Thyroid gland (tissue), 4 donors: ENCODE results near the gene KIDINS220. TPM values are rescaled to one million over a fixed set of nuclear protein-coding genes. Genes with fewer than 3 reads are reported as not detected.

Experiments used
- DNase-seq, 2 donors: peaks; one replicate each; pipeline ENCODE4 v3.0.0-alpha.2; 2019
- H3K27ac ChIP-seq, 3 donors: fragments of 200-600 bp; sonication (generic); 1 replicate in 2 of 3; 2 replicates in 1 of 3; pipeline ENCODE4 v1.5.1; 2016 to 2019; ENCODE audit warnings: mild to moderate bottlenecking in 1 of 3, moderate library complexity in 1 of 3
- H3K27me3 ChIP-seq: fragments of 200-600 bp; sonication (generic); one replicate; pipeline ENCODE4 v1.5.1; 2019
- H3K36me3 ChIP-seq, 2 donors: fragments of 200-600 bp; sonication (generic); one replicate each; pipeline ENCODE4 v1.5.1; 2016 to 2019
- H3K4me1 ChIP-seq, 2 donors: fragments of 200-600 bp; sonication (generic); one replicate each; pipeline ENCODE4 v1.5.1; 2017 to 2019
- H3K4me3 ChIP-seq, 3 donors: fragments of 200-600 bp; sonication (generic); replicated peaks in 1 of 3; 1 replicate in 2 of 3; 2 replicates in 1 of 3; pipeline ENCODE4 v1.5.1; 2016; ENCODE audit warnings: mild to moderate bottlenecking in 1 of 3
- H3K9me3 ChIP-seq: fragments of 200-600 bp; sonication (generic); one replicate; pipeline ENCODE4 v1.5.1; 2017
- POLR2A ChIP-seq, 2 donors: fragments of 450-650 bp; IDR thresholded peaks; one replicate each; pipeline ENCODE4 v1.6.1; 2017; ENCODE audit warnings: antibody characterized with exemption in 2 of 2, mild to moderate bottlenecking in 2 of 2, moderate library complexity in 1 of 2
- WGBS, 2 donors: methylation state at CpG; one replicate each; pipeline ENCODE4 v1.1.5; 2017; 5-methylcytosine and 5-hydroxymethylcytosine counted together
- intact Hi-C: fragments of 100-400 bp; cut with DNase I; formaldehyde crosslinking; loops from one replicate; pipeline ENCODE4 v1.15.1; 2023
- total RNA-seq, 4 donors: library from RNA; depleted of rRNA; stranded (reverse); fragments of >200 nt; gene quantifications; one replicate each; pipeline ENCODE4 v1.2.3, GENCODE V29; 2016
- TF ChIP-seq, protein P1 (sequence below), 6 experiments: fragments of 200-600 bp in 3 of 6; fragments of 450-650 bp in 3 of 6; sonication (generic) in 3 of 6; IDR thresholded peaks; one replicate each; pipeline ENCODE4 v1.5.1; 2016 to 2019; ENCODE audit warnings: antibody characterized with exemption in 6 of 6, mild to moderate bottlenecking in 2 of 6, inconsistent platforms in 1 of 6, moderate library complexity in 1 of 6

The KIDINS220 gene
- total RNA-seq, 4 donors from 2014 or later: 74.0 to 140 (median 79.3) TPM

DNA sequence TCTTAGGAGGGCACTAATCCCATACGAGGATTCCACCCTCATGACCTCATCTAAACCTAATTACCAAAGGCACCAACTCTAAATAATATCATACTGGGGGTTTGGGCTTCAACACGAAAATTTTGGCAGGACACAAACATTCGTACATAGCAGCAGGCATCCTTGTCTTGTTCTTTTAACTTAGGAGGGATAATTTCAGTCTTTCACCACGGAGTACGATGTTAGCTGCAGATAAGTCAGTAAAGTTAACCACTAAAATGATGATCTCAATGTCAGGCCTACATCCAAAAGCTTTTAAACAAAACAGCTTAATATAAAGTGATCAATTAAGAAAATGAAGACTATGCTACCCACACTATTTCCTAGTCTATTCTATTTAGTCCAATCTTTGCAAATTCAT is 80.7 kb downstream of the KIDINS220 start:
- H3K27ac ChIP-seq: no peak overlapping the region
- no peak for TF ChIP-seq POLR2A (IDR thresholded peaks at IDR 0.05)
- TF ChIP-seq, protein P1, sequence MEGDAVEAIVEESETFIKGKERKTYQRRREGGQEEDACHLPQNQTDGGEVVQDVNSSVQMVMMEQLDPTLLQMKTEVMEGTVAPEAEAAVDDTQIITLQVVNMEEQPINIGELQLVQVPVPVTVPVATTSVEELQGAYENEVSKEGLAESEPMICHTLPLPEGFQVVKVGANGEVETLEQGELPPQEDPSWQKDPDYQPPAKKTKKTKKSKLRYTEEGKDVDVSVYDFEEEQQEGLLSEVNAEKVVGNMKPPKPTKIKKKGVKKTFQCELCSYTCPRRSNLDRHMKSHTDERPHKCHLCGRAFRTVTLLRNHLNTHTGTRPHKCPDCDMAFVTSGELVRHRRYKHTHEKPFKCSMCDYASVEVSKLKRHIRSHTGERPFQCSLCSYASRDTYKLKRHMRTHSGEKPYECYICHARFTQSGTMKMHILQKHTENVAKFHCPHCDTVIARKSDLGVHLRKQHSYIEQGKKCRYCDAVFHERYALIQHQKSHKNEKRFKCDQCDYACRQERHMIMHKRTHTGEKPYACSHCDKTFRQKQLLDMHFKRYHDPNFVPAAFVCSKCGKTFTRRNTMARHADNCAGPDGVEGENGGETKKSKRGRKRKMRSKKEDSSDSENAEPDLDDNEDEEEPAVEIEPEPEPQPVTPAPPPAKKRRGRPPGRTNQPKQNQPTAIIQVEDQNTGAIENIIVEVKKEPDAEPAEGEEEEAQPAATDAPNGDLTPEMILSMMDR (IDR thresholded peaks at IDR 0.05): no peak
- no peaks in the 10 kb centered on the region for H3K9me3 ChIP-seq
- no peak for DNase-seq
- peaks cover 0 to 8% of the 10 kb centered on the region in 2 donors for H3K36me3 ChIP-seq
- intact Hi-C loops: no loop called here
- no peaks in the 10 kb centered on the region for H3K4me1 ChIP-seq
- H3K27me3 ChIP-seq: no peaks in the 10 kb centered on the region
- WGBS, 2 donors: 97 to 98% methylated on average over 5 of the region's 5 CpGs
- no peak overlapping the region for H3K4me3 ChIP-seq

DNA sequence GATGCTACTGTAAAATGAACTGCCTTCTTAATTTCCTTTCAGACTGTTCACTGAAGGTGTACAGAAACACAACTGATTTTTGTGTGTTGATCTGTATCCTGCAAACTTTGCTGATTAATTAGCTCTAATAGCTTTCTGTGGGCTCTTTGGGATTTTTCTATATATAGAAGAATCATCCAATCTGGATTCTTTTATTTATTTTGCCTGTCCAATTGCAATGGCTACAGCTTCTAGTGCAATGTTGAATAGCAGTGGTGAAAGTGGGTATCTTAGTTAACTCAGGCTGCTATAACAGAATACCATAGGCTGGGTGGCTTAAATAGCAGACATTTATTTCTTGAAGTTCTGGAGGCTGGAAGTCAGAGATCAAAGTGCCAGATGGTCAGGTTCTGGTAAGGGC is 81.2 kb downstream of the KIDINS220 start:
- H3K27ac ChIP-seq: no peak overlapping the region

DNA sequence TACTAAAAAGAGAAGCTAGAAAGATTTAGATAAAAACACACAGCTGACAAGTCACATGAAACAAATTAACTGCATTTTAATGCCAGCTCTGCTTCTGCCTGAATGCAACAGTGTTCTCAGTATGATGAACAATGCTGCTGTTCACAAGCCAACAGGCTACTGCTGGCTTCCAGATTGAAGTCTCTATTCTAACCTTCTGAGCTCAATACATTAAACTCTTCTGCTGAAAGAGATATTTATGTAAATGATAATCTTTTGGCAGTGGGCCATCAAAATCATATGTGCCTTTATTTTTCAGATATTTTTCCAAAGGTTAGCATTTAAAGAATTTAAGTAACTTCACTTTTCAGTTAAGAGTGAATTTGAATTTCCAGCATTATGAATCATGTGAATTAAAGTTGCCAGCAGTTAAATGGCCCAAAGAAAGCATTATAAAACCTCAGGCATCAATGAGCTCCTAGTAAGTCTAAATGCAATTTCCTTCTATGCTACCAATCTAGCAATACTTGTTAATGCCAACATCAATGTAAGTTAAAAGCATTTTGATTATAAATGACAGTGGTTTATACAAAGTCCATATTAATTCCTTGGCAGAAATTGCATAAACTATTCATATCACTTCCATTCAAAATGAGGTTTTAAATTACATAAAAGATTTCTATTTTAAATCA is 83.2 kb downstream of the KIDINS220 start:
- no peaks in the 10 kb centered on the region for H3K9me3 ChIP-seq
- intact Hi-C loops: no loop called here
- no peak overlapping the region for H3K27ac ChIP-seq
- no peak overlapping the region for H3K4me3 ChIP-seq
- no peaks in the 10 kb centered on the region for H3K27me3 ChIP-seq
- peaks cover 0 to 11% of the 10 kb centered on the region in 2 donors for H3K36me3 ChIP-seq
- DNase-seq: no peak
- no peaks in the 10 kb centered on the region for H3K4me1 ChIP-seq
- TF ChIP-seq, protein P1 (IDR thresholded peaks at IDR 0.05): no peak
- no peak for TF ChIP-seq POLR2A (IDR thresholded peaks at IDR 0.05)

More for the DNA sequence above, 81.2 kb downstream of the KIDINS220 start:
- H3K36me3 ChIP-seq: peaks cover 0 to 8% of the 10 kb centered on the region in 2 donors
- no peaks in the 10 kb centered on the region for H3K9me3 ChIP-seq
- H3K27me3 ChIP-seq: no peaks in the 10 kb centered on the region
- no peak overlapping the region for H3K4me3 ChIP-seq
- no peak for TF ChIP-seq POLR2A (IDR thresholded peaks at IDR 0.05)
- no peaks in the 10 kb centered on the region for H3K4me1 ChIP-seq
- intact Hi-C loops: no loop called here
- DNase-seq: no peak

DNA sequence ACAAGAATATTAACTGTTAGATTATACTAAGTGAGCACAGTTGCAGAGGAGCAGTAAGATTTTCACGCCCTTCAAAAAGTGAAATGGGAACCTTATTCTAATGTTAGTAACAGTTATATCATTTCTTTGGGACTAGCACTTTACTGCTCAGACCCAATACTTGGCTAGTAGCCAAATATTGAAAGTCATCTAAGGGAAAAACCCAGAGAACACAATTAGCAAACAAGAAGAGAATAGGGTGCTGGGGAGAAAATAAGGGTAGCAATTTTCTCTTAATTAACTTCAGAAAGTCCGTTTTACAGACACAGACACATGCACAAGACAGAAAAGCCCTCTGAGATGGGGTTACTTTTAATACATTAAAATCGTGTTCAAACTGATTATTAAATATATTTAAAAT is 83.8 kb downstream of the KIDINS220 start:
- no peak overlapping the region for H3K27ac ChIP-seq
- DNase-seq: no peak
- TF ChIP-seq, protein P1 (IDR thresholded peaks at IDR 0.05): no peak
- no peak for TF ChIP-seq POLR2A (IDR thresholded peaks at IDR 0.05)

DNA sequence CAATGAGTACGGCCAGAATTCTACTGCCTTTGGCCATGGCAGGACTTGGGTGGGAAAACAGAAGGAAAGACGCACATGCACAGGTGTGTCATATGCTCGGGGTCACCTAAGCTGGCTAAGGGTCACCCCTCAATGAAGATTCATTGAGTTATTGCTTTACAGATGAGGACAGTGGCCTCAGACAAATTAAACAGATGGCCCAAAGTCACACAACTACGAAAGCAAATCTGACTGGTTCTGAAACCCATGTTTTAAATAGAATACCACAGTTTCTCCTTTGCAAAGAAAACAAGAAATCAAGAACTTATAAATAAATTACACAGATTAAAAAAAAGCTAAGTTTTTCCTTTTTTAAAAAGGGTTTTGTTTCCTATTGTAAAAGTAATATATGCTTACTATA is 85.0 kb downstream of the KIDINS220 start:
- H3K4me3 ChIP-seq: no peak overlapping the region
- no peaks in the 10 kb centered on the region for H3K9me3 ChIP-seq
- no peak overlapping the region for H3K27ac ChIP-seq
- H3K27me3 ChIP-seq: no peaks in the 10 kb centered on the region
- intact Hi-C loops: no loop called here
- no peaks in the 10 kb centered on the region for H3K4me1 ChIP-seq
- 99% methylated on average over 4 of the region's 4 CpGs for WGBS, 2 donors
- TF ChIP-seq, protein P1 (IDR thresholded peaks at IDR 0.05): no peak
- no peak for TF ChIP-seq POLR2A (IDR thresholded peaks at IDR 0.05)
- H3K36me3 ChIP-seq: peaks cover 0 to 11% of the 10 kb centered on the region in 2 donors
- no peak for DNase-seq

More for the DNA sequence above, 83.8 kb downstream of the KIDINS220 start:
- Histone ChIP-seq H3K4me3 (no peak overlapping the region), H3K4me1 (no peaks in the 10 kb centered on the region), H3K9me3 (no peaks in the 10 kb centered on the region), H3K27me3 (no peaks in the 10 kb centered on the region), H3K36me3 (peaks cover 0 to 11% of the 10 kb centered on the region in 2 donors)
- intact Hi-C loops: no loop called here
- 89 to 91% methylated on average over 3 of the region's 3 CpGs for WGBS, 2 donors
